ENCODE results near the gene RPS6KA4. TPM values are rescaled to one million over a fixed set of nuclear protein-coding genes. Genes with fewer than 3 reads are reported as not detected.
"Not testable (repeated sequence)": the region's sequence is repeated elsewhere in the genome, so short reads cannot be mapped to it uniquely, and the experiment has no call there.

The RPS6KA4 gene
- total RNA-seq, 4 donors from 2014 or later: 19.1 to 36.1 (median 26.0) TPM

- Histone ChIP-seq H3K36me3 (peaks cover 12 to 40% (median 34%) of the 10 kb centered on the region in 4 donors), H3K4me3 (no peak overlapping the region), H3K27me3 (no peaks in the 10 kb centered on the region), H3K9me3 (no peaks in the 10 kb centered on the region), H3K4me1 (peaks cover 27 to 58% (median 42%) of the 10 kb centered on the region in 4 donors), H3K27ac (replicated peaks in 1 of 4) (peak overlapping the region in 1 of 4 donors; percentile 59)
- intact Hi-C loops (cut with DNase I): no loop called here
- 93% methylated on average over 19 of the region's 24 CpGs for WGBS
- DNase-seq (ENCODE audit: extremely low spot score): no peak
- TF ChIP-seq CTCF (IDR thresholded peaks at IDR 0.05): no peak
- no peak for TF ChIP-seq EP300 (IDR thresholded peaks at IDR 0.05)
- no peak for TF ChIP-seq POLR2AphosphoS5 (IDR thresholded peaks at IDR 0.05)
- no peak for TF ChIP-seq POLR2A (IDR thresholded peaks at IDR 0.05; ENCODE audit: low read depth)
These were observed 44.0 kb upstream of the RPS6KA4 start for GRCh38 chr11:64314805-64315561.

GRCh38 chr11:64315667-64316526 lies 43.1 kb upstream of the RPS6KA4 start:
- H3K27ac ChIP-seq (replicated peaks in 1 of 4): peak overlapping the region; percentile 94 to 99 (median 96)

GRCh38 chr11:64316672-64317324 lies 42.2 kb upstream of the RPS6KA4 start:
- Histone ChIP-seq H3K27ac (replicated peaks in 1 of 4) (peak overlapping the region; percentile 94 to 99 (median 96)), H3K9me3 (no peaks in the 10 kb centered on the region), H3K36me3 (peaks cover 18 to 49% (median 47%) of the 10 kb centered on the region in 4 donors), H3K27me3 (no peaks in the 10 kb centered on the region), H3K4me3 (peak overlapping the region; percentile 79 to 95 (median 82)), H3K4me1 (peaks cover 27 to 59% (median 42%) of the 10 kb centered on the region in 4 donors)
- 21% methylated on average over 12 of the region's 32 CpGs for WGBS
- TF ChIP-seq EP300 (IDR thresholded peaks at IDR 0.05): no peak
- TF ChIP-seq CTCF (IDR thresholded peaks at IDR 0.05): no peak
- TF ChIP-seq POLR2AphosphoS5 (IDR thresholded peaks at IDR 0.05): no peak
- no peak for TF ChIP-seq POLR2A (IDR thresholded peaks at IDR 0.05; ENCODE audit: low read depth)
- intact Hi-C loops (cut with DNase I): no loop called here
- DNase-seq (ENCODE audit: extremely low spot score): no peak

More at GRCh38 chr11:64315667-64316526, 43.1 kb upstream of the RPS6KA4 start:
- peak overlapping the region in 1 of 4 donors; percentile 84 for H3K4me3 ChIP-seq
- intact Hi-C loops (cut with DNase I); H3K27me3 ChIP-seq; DNase-seq (ENCODE audit: extremely low spot score); H3K9me3 ChIP-seq: not testable (repeated sequence)
- H3K4me1 ChIP-seq: peaks cover 27 to 59% (median 42%) of the 10 kb centered on the region in 4 donors
- WGBS: 63% methylated on average over 9 of the region's 25 CpGs
- peaks cover 12 to 43% (median 40%) of the 10 kb centered on the region in 4 donors for H3K36me3 ChIP-seq

- WGBS: under 1% methylated on average over 39 of the region's 43 CpGs
These were observed 41.5 kb upstream of the RPS6KA4 start, which contains the start of gene TRMT112 for GRCh38 chr11:64317325-64317960. TRMT112 (minus strand) TSS chr11:64317559; CDS start chr11:64317526, 33 bp downstream.

More at GRCh38 chr11:64317325-64317960, 41.5 kb upstream of the RPS6KA4 start, which contains the start of gene TRMT112:
- Histone ChIP-seq H3K27me3 (no peaks in the 10 kb centered on the region), H3K36me3 (peaks cover 18 to 55% (median 53%) of the 10 kb centered on the region in 4 donors), H3K9me3 (no peaks in the 10 kb centered on the region), H3K4me1 (peaks cover 25 to 56% (median 40%) of the 10 kb centered on the region in 4 donors), H3K4me3 (peak within 1 kb of the TSS; percentile 79 to 95 (median 82)), H3K27ac (replicated peaks in 1 of 4) (peak within 1 kb of the TSS; percentile 94 to 99 (median 96))
- DNase-seq (ENCODE audit: extremely low spot score): peak; percentile 99
- intact Hi-C loops (cut with DNase I): no loop called here
- TF ChIP-seq POLR2A (IDR thresholded peaks at IDR 0.05; ENCODE audit: low read depth): peak; percentile 77
- TF ChIP-seq EP300 (IDR thresholded peaks at IDR 0.05): peak; percentile 53
- TF ChIP-seq CTCF (IDR thresholded peaks at IDR 0.05): no peak
- peak; percentile 97 for TF ChIP-seq POLR2AphosphoS5 (IDR thresholded peaks at IDR 0.05)

All from esophagus muscularis mucosa (tissue), 4 donors.